ENCODE results near the gene BGN.

DNA sequence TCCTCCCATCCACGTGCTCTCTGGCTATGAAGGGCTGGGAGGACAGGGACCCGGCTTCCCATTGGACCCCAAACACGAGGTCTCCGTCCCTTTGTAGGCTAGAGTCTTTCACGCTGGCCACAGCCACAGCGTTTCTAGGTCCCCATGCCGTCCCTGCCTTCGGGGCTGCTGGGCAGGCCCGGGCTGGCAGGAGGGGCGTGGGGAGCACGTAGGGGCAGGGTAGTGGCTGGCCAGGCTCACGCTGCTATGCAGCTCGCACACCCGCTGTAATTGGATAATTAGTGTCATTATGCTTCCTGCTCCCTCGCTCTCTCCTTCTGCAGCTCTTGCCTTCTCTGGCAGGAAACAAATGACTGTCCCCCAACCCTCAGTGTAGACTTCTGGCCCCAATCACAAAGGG, 32.4 kb downstream of the BGN start:
- TF ChIP-seq EZH2 (IDR thresholded peaks at IDR 0.05; ENCODE audit: insufficient read depth, poor library complexity, severe bottlenecking) (no peak), EZH2phosphoT487 (IDR thresholded peaks at IDR 0.05; ENCODE audit: insufficient read depth, low read depth) (no peak)

Measured in GM23248 (cell line).